Keratinocyte (primary cell): ENCODE measurements around the gene NUDT2. TPM values are rescaled to one million over a fixed set of nuclear protein-coding genes. Genes with fewer than 3 reads are reported as not detected.

ENCODE experiments used
- DNase-seq: peaks from one replicate; pipeline ENCODE4 v3.0.0-alpha.2; 2011; ENCODE audit warnings: low read depth, missing footprints, low spot score
- FAIRE-seq: peaks from 2 replicates; lab custom pipeline; 2011; peaks lifted over from hg19 to GRCh38; lab: Jason Lieb, UNC
- H2AFZ ChIP-seq: 2 replicates; pipeline ENCODE4 v1.6.0; 2012; ENCODE audit warnings: low read length, control low read depth, inconsistent platforms; ENCODE audit not compliant: control insufficient read depth
- H3K27ac ChIP-seq: 2 replicates; pipeline ENCODE4 v1.5.1; 2011; ENCODE audit warnings: low read length; ENCODE audit not compliant: control insufficient read depth, insufficient read depth
- H3K27me3 ChIP-seq: 3 replicates; pipeline ENCODE4 v1.6.0; 2011; ENCODE audit warnings: low read length; ENCODE audit not compliant: control insufficient read depth, insufficient read depth; ENCODE audit errors: extremely low read depth
- H3K36me3 ChIP-seq, 2 experiments: 2 replicates in 1 of 2; 3 replicates in 1 of 2; pipeline ENCODE4 v1.5.1; 2011; ENCODE audit warnings: low read length in 2 of 2, mild to moderate bottlenecking in 1 of 2; ENCODE audit not compliant: control insufficient read depth in 2 of 2, insufficient read depth in 2 of 2; ENCODE audit errors: extremely low read depth in 1 of 2
- H3K4me1 ChIP-seq: 3 replicates; pipeline ENCODE4 v1.5.1; 2011; ENCODE audit warnings: low read length; ENCODE audit not compliant: control insufficient read depth, insufficient read depth; ENCODE audit errors: extremely low read depth
- H3K4me2 ChIP-seq: 3 replicates; pipeline ENCODE4 v1.6.0; 2011; ENCODE audit warnings: low read depth, low read length; ENCODE audit not compliant: control insufficient read depth, insufficient read depth; ENCODE audit errors: extremely low read depth
- H3K4me3 ChIP-seq, 3 experiments: fragments of 200-600 bp in 1 of 3; sonication (generic) in 1 of 3; 2 replicates in 2 of 3; 3 replicates in 1 of 3; pipeline ENCODE4 v1.5.1; 2011 to 2016; ENCODE audit warnings: low read length in 3 of 3, mild to moderate bottlenecking in 3 of 3, control low read depth in 2 of 3, inconsistent platforms in 1 of 3, low read depth in 1 of 3, mixed read lengths in 1 of 3, mixed run types in 1 of 3, moderate library complexity in 1 of 3; ENCODE audit not compliant: control insufficient read depth in 2 of 3, insufficient read depth in 2 of 3; ENCODE audit errors: extremely low read depth in 1 of 3
- H3K79me2 ChIP-seq: 2 replicates; pipeline ENCODE4 v1.6.0; 2012; ENCODE audit warnings: low read length; ENCODE audit not compliant: control insufficient read depth, insufficient read depth
- H3K9ac ChIP-seq: 3 replicates; pipeline ENCODE4 v1.6.0; 2011; ENCODE audit warnings: low read length; ENCODE audit not compliant: control insufficient read depth, insufficient read depth; ENCODE audit errors: extremely low read depth
- H3K9me1 ChIP-seq: 3 replicates; pipeline ENCODE4 v1.6.0; 2011; ENCODE audit warnings: low read length; ENCODE audit not compliant: control insufficient read depth, insufficient read depth; ENCODE audit errors: extremely low read depth
- H3K9me3 ChIP-seq: 2 replicates; pipeline ENCODE4 v1.5.1; 2012; ENCODE audit warnings: low read depth, low read length; ENCODE audit not compliant: control insufficient read depth
- H4K20me1 ChIP-seq: 3 replicates; pipeline ENCODE4 v1.6.0; 2011; ENCODE audit warnings: low read length; ENCODE audit not compliant: control insufficient read depth, insufficient read depth; ENCODE audit errors: extremely low read depth
- CTCF ChIP-seq, 3 experiments: IDR thresholded peaks in 1 of 3; conservative IDR thresholded peaks in 1 of 3; optimal IDR thresholded peaks in 1 of 3; 2 replicates in 2 of 3; 3 replicates in 1 of 3; pipeline versions ENCODE3 to v1.5.1; 2011; ENCODE audit warnings: low read length in 3 of 3, mild to moderate bottlenecking in 3 of 3, moderate library complexity in 2 of 3, control low read depth in 1 of 3, inconsistent platforms in 1 of 3; ENCODE audit not compliant: insufficient read depth in 2 of 3; ENCODE audit errors: extremely low read depth in 1 of 3
- EZH2 ChIP-seq: IDR thresholded peaks from one replicate; pipeline ENCODE4 v1.6.1; 2012; ENCODE audit warnings: inconsistent platforms, mild to moderate bottlenecking, low read length, moderate library complexity
- dilution Hi-C: fragments of 300-500 bp; cut with MboI; formaldehyde crosslinking; loops from one replicate; pipeline ENCODE4 v1.7.0; 2020; ENCODE audit warnings: low sequenced_read_pairs; ENCODE audit not compliant: extremely low pct_ligation_motif_present
- polyA plus RNA-seq, 5 experiments: library from polyadenylated mRNA; depleted of rRNA in 3 of 5; stranded (reverse) in 3 of 5; stranded (forward) in 1 of 5; unstranded in 1 of 5; fragments of >200 nt; gene quantifications; 1 replicate in 1 of 5; 2 replicates in 3 of 5; 3 replicates in 1 of 5; pipeline versions ENCODE4 v1.2.1 to v1.2.3, GENCODE V29; 2011 to 2012; ENCODE audit warnings: missing spikeins in 2 of 5, low read depth in 1 of 5, low replicate concordance in 1 of 5

NUDT2 gene
- polyA plus RNA-seq, 1 donor (not counting 4 experiments of a cell fraction or from before 2014, with no cell fraction given) = 33.4 TPM

GRCh38 chr9:34377404-34377746, 48.0 kb downstream of the NUDT2 start:
- no peak for TF ChIP-seq EZH2
- TF ChIP-seq CTCF (optimal IDR thresholded peaks at IDR 0.05 in 1 of 3, IDR thresholded peaks at IDR 0.05 in 1 of 3, conservative IDR thresholded peaks at IDR 0.05 in 1 of 3; ENCODE audit: extremely low read depth in 1 of 3, insufficient read depth in 2 of 3, low read length in 3 of 3) = no peak
- Histone ChIP-seq H4K20me1 (peaks cover 4% of the 10 kb centered on the region), H3K27me3 (peaks cover 16% of the 10 kb centered on the region), H2AFZ (peak overlapping the region; percentile 98), H3K4me3 (peak overlapping the region; percentile 70 to 74 (median 73)), H3K9me1 (no peaks in the 10 kb centered on the region), H3K79me2 (no peaks in the 10 kb centered on the region), H3K9me3 (no peaks in the 10 kb centered on the region), H3K4me1 (peaks cover 40% of the 10 kb centered on the region), H3K27ac (no peak overlapping the region), H3K4me2 (peak overlapping the region; percentile 99), H3K36me3 (no peaks in the 10 kb centered on the region), H3K9ac (peak overlapping the region; percentile 71)
- dilution Hi-C loops = no loop called here
- DNase-seq = no peak
- FAIRE-seq = no peak

DNA sequence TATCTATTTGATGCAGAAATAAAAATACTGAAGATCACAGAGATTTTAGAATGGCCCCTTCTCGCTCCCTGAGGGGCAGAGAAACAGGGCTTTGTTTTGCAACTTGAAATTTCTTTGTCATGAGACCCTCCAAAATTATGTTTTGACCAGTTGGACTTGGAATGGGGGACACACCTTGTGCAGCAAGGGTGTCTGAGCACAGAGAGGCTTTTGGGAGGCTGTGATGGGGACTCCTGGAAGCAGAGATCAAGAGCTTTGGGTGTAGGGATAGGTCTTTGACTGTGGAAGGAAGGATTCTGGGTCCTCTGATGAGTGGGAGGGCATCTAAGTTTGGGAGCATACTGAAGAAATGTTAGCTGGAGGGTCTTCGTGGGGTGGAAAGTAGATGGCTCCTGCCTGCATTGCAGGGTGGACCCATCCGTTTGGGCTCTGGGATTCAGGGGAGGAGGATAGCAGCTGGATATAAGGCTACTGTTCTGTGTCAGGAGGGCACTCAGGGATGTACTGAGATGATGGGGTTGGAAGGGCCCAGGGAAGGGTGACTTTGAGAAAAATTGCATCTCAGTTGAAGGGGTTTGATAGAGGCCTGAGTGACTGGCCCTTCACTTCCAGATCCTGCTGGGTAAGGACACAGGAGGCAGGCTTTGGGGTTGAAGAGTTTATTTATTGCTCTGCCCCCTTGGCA, 49.1 kb downstream of the NUDT2 start:
- no peak for FAIRE-seq
- TF ChIP-seq CTCF (optimal IDR thresholded peaks at IDR 0.05 in 1 of 3, IDR thresholded peaks at IDR 0.05 in 1 of 3, conservative IDR thresholded peaks at IDR 0.05 in 1 of 3; ENCODE audit: extremely low read depth in 1 of 3, insufficient read depth in 2 of 3, low read length in 3 of 3) (no peak), EZH2 (no peak)

More for the DNA sequence above, 49.1 kb downstream of the NUDT2 start:
- no peak overlapping the region for H3K9ac ChIP-seq
- peaks cover 34% of the 10 kb centered on the region for H3K4me1 ChIP-seq
- H3K79me2 ChIP-seq = no peaks in the 10 kb centered on the region
- peaks cover 18% of the 10 kb centered on the region for H3K27me3 ChIP-seq
- dilution Hi-C loops = no loop called here
- no peak overlapping the region for H3K4me2 ChIP-seq
- peaks cover 4% of the 10 kb centered on the region for H4K20me1 ChIP-seq
- no peaks in the 10 kb centered on the region for H3K9me3 ChIP-seq
- no peak overlapping the region for H2AFZ ChIP-seq
- no peaks in the 10 kb centered on the region for H3K9me1 ChIP-seq
- no peaks in the 10 kb centered on the region for H3K36me3 ChIP-seq
- H3K4me3 ChIP-seq = no peak overlapping the region
- no peak overlapping the region for H3K27ac ChIP-seq
- DNase-seq = no peak
